ENCODE measurements around the gene NPEPL1. TPM values are rescaled to one million over a fixed set of nuclear protein-coding genes. Genes with fewer than 3 reads are reported as not detected.

NPEPL1 gene
- total RNA-seq, 3 donors from 2014 or later, result 26.8 to 35.7 (median 30.8) TPM

DNA sequence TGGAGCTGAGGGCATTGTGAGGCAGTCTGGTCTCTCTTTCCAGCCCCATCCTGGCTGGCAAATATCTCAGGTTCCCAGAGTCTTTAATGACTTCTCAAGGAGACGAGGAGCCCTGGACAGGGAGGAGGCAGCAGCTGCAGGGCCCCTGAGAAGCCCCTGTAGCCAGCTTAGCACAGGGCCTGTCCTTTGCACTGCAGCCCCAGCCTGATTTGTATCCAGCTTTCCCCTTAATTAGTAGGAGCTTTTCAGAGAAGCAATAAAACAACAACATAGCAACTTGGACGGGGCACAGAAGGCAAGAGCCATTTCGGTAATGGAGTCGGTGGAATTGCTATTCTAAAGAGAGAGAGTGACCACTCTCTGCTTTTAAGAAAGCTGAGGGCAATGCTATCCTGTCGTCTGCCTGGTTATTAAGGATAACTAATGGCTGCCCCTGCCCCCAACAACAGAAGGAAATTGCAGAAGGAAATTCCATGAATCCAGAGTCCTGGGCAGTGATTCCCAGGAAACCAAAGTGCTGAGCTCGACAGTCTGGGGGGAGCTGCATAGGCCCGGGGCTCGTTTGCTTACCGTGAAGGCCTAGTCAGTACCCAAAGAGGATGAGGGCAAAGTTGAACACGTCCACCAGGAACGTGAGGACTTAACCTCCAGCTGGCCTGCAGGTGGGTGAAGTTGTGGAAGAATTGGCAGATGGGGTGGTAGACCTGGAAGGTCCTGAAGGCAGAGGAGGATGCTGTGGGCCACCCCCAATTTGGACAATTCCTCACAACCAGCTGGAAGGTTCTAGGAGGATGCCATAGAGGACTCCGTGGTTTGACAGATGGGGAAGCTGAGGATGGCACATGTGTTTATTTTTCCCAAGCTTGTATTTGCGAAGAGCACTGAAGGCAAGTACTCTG, 50.3 kb downstream of the NPEPL1 start:
- intact Hi-C loops (cut with DNase I; ENCODE audit: low total_unique reads), result no loop called here
- Histone ChIP-seq H3K27me3 (peaks cover 0 to 23% of the 10 kb centered on the region in 2 donors), H3K27ac (no peak overlapping the region), H3K4me1 (no peaks in the 10 kb centered on the region), H3K9me3 (no peaks in the 10 kb centered on the region), H3K4me3 (no peak overlapping the region), H3K36me3 (no peaks in the 10 kb centered on the region)
- TF ChIP-seq POLR2A (IDR thresholded peaks at IDR 0.05) (no peak), POLR2AphosphoS5 (IDR thresholded peaks at IDR 0.05) (no peak)
- TF ChIP-seq, protein P1, sequence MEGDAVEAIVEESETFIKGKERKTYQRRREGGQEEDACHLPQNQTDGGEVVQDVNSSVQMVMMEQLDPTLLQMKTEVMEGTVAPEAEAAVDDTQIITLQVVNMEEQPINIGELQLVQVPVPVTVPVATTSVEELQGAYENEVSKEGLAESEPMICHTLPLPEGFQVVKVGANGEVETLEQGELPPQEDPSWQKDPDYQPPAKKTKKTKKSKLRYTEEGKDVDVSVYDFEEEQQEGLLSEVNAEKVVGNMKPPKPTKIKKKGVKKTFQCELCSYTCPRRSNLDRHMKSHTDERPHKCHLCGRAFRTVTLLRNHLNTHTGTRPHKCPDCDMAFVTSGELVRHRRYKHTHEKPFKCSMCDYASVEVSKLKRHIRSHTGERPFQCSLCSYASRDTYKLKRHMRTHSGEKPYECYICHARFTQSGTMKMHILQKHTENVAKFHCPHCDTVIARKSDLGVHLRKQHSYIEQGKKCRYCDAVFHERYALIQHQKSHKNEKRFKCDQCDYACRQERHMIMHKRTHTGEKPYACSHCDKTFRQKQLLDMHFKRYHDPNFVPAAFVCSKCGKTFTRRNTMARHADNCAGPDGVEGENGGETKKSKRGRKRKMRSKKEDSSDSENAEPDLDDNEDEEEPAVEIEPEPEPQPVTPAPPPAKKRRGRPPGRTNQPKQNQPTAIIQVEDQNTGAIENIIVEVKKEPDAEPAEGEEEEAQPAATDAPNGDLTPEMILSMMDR (IDR thresholded peaks at IDR 0.05), result no peak
- DNase-seq (ENCODE audit: low spot score in 2 of 2), result no peak

DNA sequence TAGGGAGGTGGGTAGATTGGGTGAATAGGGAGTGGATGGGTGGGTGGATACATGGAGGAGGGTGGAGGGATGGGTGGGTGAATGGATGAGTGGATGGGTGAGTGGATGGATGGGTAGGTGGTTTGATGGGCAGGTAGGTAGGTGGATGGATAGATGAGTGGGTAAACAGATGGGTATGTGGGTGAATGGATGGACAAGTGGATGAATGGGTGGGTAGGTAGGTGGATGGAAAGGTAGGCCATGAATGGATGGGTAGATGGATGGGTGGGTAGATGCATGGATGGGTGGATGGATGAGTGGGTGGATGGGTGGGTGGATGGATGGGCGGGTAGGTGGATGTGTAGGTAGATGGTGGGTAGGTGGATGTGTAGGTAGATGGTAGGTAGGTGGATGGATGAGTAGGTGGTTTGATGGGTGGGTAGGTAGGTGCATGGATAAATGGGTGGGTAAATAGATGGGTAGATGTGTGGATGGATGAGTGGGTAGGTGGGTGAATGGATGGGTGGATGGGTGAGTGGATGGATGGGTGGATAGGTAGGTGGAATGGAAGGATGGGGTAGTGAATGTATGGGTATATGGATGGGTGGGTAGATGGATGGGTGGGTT, 51.4 kb downstream of the NPEPL1 start:
- peaks cover 0 to 25% of the 10 kb centered on the region in 2 donors for H3K27me3 ChIP-seq
- DNase-seq (ENCODE audit: low spot score in 2 of 2), result no peak
- H3K9me3 ChIP-seq, result no peaks in the 10 kb centered on the region
- H3K4me1 ChIP-seq, result no peaks in the 10 kb centered on the region
- no peak overlapping the region for H3K4me3 ChIP-seq
- TF ChIP-seq POLR2A (IDR thresholded peaks at IDR 0.05) (no peak), POLR2AphosphoS5 (IDR thresholded peaks at IDR 0.05) (no peak)
- TF ChIP-seq, protein P1 (IDR thresholded peaks at IDR 0.05), result no peak
- no peaks in the 10 kb centered on the region for H3K36me3 ChIP-seq
- intact Hi-C loops (cut with DNase I; ENCODE audit: low total_unique reads), result no loop called here
- no peak overlapping the region for H3K27ac ChIP-seq

DNA sequence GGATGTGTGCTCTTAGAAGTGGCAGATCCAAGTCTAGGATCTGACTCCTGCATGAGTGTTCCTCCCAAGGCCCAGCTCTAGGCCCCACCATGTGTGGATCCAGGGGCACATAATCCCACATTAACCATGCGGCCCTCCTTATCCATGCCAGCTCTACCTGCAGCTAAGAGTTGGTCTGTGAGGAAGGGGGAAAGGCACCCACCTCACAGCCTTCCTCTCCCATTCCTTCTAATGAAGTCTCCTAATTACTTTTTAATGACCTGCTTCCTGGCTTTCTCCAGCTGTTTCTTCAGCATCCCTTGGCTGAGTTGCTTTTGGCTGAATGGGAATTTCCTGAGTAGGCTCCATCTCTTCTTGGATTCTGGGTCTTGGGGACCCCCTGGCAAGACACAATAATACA, 52.2 kb downstream of the NPEPL1 start:
- Histone ChIP-seq H3K27ac (no peak overlapping the region), H3K4me3 (no peak overlapping the region), H3K4me1 (no peaks in the 10 kb centered on the region), H3K36me3 (no peaks in the 10 kb centered on the region), H3K9me3 (no peaks in the 10 kb centered on the region), H3K27me3 (peaks cover 0 to 25% of the 10 kb centered on the region in 2 donors)
- TF ChIP-seq, protein P1 (IDR thresholded peaks at IDR 0.05), result no peak
- no peak for TF ChIP-seq POLR2A (IDR thresholded peaks at IDR 0.05)
- DNase-seq (ENCODE audit: low spot score in 2 of 2), result no peak
- intact Hi-C loops (cut with DNase I; ENCODE audit: low total_unique reads), result no loop called here

DNA sequence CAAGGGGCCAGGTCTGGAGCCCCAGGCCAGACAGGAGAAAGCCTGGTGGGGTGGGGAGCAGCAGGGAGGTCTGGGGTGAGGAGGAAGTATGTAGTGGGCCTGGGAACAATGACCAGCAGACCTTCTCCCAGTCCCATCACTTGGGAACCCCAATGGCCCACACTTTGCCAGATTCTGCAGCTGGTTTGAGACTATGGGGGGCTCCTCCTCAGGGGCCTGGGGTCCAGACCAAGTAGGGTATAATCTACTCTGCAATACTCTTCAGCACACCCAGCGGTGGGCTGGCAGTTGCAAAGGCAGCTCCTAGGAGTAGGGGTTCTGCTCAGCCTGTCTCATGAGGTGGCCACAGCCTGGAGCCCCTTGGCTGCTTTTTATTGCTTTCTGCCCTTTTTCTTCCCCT, 52.8 kb downstream of the NPEPL1 start:
- no peak overlapping the region for H3K4me3 ChIP-seq
- H3K4me1 ChIP-seq, result no peaks in the 10 kb centered on the region
- no peaks in the 10 kb centered on the region for H3K9me3 ChIP-seq
- TF ChIP-seq, protein P1 (IDR thresholded peaks at IDR 0.05), result no peak
- no peak for TF ChIP-seq POLR2A (IDR thresholded peaks at IDR 0.05)
- no peak for TF ChIP-seq POLR2AphosphoS5 (IDR thresholded peaks at IDR 0.05)
- intact Hi-C loops (cut with DNase I; ENCODE audit: low total_unique reads), result no loop called here
- H3K27ac ChIP-seq, result no peak overlapping the region
- DNase-seq (ENCODE audit: low spot score in 2 of 2), result no peak
- H3K27me3 ChIP-seq, result peaks cover 0 to 25% of the 10 kb centered on the region in 2 donors
- H3K36me3 ChIP-seq, result no peaks in the 10 kb centered on the region

DNA sequence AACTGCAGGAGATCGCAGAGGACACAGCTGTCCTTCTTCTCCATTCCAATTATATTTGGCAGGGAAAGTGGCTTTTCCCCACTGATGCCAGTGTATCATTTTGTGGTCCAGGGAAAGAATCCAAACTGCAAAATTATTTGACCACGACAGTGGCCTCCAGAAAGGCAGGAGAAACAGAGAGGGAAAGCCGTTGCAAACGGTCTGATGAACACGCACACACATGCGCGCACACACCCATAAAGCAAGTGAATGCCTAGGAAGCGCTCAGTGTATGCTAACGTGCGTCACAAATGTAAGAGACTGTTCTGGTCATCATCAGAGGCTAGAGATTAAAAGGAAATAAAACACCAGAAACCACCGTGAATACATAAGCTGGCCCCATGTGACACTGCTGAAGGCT, 54.0 kb downstream of the NPEPL1 start:
- Histone ChIP-seq H3K9me3 (no peaks in the 10 kb centered on the region), H3K4me3 (no peak overlapping the region), H3K27ac (no peak overlapping the region), H3K27me3 (peaks cover 0 to 25% of the 10 kb centered on the region in 2 donors), H3K4me1 (no peaks in the 10 kb centered on the region), H3K36me3 (no peaks in the 10 kb centered on the region)
- no peak for DNase-seq (ENCODE audit: low spot score in 2 of 2)
- TF ChIP-seq POLR2AphosphoS5 (IDR thresholded peaks at IDR 0.05) (no peak), POLR2A (IDR thresholded peaks at IDR 0.05) (no peak)
- TF ChIP-seq, protein P1 (IDR thresholded peaks at IDR 0.05), result no peak
- intact Hi-C loops (cut with DNase I; ENCODE audit: low total_unique reads), result no loop called here

Data from breast epithelium (tissue), 4 donors.